Measurements from ENCODE around the gene SELENOP.

DNA sequence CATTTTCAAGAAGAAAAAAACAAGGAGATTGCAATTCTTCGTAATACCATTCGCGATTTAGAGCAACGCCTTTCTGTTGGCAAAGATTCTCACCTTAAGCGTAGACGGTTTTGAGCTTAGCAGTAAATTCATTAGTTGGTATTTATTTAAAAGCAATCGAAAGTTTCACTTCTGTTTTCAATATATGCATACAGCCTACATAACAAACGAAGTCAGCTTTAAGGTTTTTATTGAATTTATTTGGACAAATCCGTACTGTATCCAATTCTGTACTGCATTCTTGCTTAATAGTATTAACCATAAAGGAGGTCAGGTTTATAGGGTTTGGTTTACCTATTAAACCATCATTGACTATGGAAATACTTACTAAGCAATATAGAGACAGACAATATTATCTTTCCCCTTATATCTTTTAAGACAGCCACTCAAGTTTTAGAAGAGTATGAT lies 12.0 kb downstream of the SELENOP start:
- TF ChIP-seq, protein P1, sequence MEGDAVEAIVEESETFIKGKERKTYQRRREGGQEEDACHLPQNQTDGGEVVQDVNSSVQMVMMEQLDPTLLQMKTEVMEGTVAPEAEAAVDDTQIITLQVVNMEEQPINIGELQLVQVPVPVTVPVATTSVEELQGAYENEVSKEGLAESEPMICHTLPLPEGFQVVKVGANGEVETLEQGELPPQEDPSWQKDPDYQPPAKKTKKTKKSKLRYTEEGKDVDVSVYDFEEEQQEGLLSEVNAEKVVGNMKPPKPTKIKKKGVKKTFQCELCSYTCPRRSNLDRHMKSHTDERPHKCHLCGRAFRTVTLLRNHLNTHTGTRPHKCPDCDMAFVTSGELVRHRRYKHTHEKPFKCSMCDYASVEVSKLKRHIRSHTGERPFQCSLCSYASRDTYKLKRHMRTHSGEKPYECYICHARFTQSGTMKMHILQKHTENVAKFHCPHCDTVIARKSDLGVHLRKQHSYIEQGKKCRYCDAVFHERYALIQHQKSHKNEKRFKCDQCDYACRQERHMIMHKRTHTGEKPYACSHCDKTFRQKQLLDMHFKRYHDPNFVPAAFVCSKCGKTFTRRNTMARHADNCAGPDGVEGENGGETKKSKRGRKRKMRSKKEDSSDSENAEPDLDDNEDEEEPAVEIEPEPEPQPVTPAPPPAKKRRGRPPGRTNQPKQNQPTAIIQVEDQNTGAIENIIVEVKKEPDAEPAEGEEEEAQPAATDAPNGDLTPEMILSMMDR (conservative IDR thresholded peaks at IDR 0.05; ENCODE audit: low read depth in 2 of 2), result no peak
- TF ChIP-seq, protein P2, sequence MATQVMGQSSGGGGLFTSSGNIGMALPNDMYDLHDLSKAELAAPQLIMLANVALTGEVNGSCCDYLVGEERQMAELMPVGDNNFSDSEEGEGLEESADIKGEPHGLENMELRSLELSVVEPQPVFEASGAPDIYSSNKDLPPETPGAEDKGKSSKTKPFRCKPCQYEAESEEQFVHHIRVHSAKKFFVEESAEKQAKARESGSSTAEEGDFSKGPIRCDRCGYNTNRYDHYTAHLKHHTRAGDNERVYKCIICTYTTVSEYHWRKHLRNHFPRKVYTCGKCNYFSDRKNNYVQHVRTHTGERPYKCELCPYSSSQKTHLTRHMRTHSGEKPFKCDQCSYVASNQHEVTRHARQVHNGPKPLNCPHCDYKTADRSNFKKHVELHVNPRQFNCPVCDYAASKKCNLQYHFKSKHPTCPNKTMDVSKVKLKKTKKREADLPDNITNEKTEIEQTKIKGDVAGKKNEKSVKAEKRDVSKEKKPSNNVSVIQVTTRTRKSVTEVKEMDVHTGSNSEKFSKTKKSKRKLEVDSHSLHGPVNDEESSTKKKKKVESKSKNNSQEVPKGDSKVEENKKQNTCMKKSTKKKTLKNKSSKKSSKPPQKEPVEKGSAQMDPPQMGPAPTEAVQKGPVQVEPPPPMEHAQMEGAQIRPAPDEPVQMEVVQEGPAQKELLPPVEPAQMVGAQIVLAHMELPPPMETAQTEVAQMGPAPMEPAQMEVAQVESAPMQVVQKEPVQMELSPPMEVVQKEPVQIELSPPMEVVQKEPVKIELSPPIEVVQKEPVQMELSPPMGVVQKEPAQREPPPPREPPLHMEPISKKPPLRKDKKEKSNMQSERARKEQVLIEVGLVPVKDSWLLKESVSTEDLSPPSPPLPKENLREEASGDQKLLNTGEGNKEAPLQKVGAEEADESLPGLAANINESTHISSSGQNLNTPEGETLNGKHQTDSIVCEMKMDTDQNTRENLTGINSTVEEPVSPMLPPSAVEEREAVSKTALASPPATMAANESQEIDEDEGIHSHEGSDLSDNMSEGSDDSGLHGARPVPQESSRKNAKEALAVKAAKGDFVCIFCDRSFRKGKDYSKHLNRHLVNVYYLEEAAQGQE (IDR thresholded peaks at IDR 0.05; ENCODE audit: unreplicated experiment), result no peak
